Stimulated activated CD8-positive, alpha-beta memory T cell treated with anti-CD3 and anti-CD28 coated beads, Interleukin-4, amount 100 ng/mL, for 24 hours (primary cell): Measurements from ENCODE around the gene NOD1.
"Not testable (repeated sequence)": the region's sequence is repeated elsewhere in the genome, so short reads cannot be mapped to it uniquely, and the experiment has no call there.

Source experiments
- DNase-seq: peaks from one replicate; pipeline ENCODE4 v3.0.0-alpha.2; 2020; ENCODE audit warnings: low read depth

Gene NOD1

DNA sequence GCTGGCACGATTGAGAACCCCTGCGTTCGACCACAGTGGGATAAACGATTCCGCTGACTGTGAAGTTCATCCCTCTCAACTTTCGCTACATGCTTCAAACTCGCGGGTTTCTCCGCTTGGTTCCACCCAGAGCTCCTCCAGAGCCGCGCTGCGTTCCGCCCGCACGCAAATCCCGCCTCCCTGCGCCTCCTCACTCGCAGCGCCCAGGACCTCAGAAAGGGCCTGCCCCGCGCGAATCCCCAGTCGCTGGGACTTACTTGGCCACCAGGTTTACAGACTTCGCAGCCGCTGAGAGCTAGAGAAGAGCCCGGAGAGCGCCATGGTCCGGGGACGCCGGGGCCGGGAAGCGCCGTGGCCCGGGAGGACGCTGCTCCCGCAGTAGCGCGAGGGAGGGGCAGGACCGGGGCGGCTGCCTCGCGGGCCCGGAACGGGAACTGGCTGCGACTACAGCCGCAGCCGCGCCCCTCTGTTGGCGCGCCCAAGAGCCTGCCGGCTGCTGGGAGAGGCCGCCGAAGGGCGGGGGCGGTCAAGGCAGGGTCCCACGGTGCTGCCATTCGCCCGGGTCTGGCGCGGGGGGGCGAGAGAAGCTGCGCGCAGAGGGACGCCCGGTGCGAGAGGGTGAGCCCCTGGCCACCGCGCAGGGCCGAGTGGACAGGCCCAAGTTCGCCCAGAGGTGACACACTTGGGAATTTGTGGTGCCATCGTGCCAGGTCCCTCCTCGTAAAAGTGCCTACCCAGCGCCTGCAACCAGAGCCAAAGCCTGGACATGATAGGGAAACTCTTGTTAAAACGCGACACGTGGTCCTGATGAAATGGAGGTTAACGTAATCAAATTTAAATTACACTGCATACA, at the start of gene NOD1:
Gene NOD1, minus strand, starts transcription at position 436 of the 853 bp plus-strand sequence. CDS start 21,863 bp downstream, outside the sequence.
- DNase-seq, result peak; percentile 55

DNA sequence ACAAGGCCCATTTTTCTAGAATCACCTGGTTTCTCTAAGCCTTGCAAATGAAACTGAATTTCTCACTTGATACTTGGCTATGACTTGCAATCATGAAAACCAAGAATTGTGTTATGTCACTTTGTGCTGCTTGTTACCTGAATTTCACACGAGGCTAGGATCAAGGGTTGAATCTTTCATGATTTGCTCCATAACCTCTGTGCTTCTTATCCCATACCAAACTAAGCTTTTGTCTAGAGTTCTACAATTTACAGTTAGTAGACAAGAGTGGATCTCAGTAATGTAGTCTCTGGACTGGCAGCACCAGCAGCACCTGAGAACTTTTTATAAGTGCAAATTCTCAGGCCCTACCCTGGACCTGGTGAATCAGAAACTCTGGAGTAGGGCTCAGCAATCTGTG, 48.7 kb upstream of the NOD1 start:
- DNase-seq, result not testable (repeated sequence)

DNA sequence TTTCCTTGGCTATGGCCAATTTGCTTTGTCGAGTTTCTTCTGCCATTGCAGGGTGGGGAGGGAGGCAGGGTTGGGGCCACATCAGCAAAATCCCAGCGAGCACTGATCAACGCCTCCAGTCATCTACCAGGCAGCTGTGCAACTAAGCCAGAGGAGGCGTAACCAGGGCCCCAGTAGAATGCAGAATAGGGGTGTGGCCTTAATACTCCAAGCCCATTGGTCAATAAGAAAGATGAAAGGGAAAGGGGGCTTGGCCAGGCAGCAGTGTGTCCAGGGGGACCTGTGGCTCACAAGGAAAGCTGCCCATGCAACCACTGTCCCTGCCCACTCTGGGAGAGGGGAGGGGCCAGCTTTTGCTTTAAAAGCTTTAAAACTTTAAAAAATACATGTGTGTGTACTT, 47.6 kb upstream of the NOD1 start:
- no peak for DNase-seq

GRCh38 chr7:30525429-30525828, 46.8 kb upstream of the NOD1 start:
- no peak for DNase-seq

DNA sequence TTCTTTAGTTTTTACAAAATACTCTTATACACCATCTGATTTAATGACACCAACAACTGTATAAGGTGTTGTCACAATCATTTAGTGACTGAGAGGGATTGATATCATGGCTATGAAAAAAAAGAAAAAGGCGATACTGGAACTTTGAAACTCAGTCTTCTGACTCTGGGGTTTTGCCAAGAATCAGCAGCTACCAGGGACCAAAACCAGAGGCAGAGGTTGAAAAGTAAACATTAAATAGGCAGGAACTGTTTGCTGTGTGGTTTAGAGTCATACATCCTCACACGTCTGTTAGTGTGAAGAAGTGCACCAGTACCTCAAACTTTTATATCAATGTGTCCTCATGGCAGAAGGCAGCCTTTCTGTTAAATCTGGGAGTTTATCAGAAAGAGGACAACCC, 46.0 kb upstream of the NOD1 start:
- no peak for DNase-seq

DNA sequence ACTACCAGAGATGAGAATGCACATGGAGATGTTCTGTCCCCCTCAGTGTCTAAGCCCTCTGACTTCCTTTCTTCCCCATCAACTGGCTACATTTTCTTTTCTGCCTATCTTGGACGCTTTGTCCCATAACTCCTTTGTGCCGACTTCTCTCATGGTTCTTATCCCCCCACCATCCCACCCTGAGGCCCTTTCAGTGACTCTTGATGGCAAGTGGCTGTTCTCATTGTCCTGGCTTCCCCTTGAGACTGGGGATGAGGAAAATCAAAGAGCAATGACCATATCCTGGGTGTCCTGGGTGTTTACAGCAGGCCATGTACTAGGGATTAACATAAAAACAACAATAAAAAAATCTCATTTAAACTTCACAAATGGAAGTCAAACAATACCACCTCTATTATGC, 44.9 kb upstream of the NOD1 start:
- DNase-seq, result no peak

DNA sequence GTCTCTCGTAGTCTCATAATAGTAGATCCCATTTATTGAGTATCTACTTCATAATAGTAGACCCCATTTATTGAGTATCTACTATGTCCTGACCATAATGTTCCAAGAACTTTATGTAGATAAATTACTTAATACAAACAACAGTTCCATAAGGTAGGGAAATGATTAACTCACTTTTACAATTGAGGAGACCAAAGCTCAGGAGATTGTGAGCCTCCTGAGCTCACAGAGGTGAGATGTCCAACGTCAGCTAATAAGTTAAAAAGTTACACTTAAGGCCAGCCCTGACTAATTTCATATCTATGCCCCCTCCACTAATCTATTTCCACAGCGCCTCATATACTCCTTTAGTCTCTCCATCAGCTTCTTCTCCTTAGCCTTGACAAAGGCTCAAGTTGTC, 43.6 kb upstream of the NOD1 start:
- DNase-seq, result no peak

- DNase-seq, result no peak
Observed at GRCh38 chr7:30521532-30521931, 42.9 kb upstream of the NOD1 start.

DNA sequence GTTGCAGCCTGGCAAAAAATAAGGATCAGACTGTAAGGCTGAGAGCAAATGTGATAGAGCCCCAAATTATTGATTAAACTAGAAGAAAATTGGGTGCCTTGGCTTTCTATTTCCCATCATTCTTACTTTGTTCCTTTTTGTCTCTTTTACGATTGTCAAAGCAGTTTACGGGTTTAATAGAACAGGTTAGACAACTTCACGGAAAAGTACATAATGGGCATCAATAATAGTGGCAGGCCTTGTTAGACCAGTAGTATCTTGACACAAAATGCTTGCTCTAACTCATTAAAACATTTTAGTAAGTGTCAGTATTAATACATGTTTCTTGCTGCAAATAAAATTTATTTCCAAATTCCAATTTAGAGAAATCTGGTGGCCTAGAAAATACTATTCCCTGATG, 40.5 kb upstream of the NOD1 start:
- no peak for DNase-seq

- no peak for DNase-seq
Observed at GRCh38 chr7:30515761-30516160, 37.2 kb upstream of the NOD1 start.

DNA sequence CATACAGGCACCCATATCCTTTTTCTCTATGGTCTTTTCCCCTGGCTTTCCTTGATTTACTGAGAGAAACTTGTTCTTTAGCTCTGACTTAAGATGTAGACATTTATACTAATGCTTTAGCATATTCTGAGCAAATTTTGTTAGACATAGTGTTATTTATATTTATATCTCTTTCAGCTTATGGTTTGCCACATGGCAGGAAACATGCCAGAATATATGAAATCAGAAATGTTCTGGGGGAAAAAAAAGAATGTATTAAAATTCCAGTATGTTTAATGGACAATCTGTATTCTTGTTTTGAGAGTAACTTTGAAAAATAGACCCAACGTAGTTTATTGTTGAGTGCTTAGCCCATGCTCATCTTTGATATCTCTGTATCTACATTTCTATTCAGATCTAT, 36.2 kb upstream of the NOD1 start:
- no peak for DNase-seq

DNA sequence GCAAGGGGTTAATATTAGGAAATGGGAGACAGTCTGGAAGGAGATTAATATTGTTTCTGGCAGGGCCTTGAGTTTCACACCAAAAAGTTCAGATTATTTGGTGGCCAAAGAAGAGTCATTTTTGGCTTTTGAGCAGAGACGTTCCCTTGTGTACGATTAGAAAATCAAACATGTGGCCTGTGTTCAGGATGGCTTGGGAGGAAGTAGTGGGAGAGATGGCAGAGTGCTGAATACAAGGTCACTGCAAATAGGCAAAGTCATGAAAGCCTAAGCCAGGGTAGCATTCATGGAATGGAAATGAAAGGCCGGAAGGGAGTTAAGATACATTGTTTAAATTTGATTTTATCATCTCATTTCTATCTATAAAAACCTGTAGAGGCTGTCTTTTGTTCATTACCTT, 35.6 kb upstream of the NOD1 start:
- DNase-seq, result no peak

DNA sequence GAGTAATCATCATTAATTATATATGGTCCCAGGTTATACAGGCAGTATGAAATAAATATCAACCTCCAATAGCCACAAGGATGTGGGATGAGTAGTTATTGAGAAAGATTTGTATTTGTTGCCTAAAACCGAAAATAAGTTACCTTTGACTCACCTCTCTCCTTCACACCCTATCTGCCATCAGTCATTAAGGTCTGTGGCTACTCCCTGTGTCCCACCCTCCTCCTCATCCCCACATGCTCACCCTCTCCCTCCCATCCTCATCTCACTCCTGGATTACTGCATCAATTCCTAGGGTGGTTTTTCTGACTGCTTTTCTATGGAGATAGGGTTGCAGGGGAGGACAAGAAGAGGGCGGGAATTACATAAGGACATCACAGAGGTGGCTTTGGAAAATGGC, 35.2 kb upstream of the NOD1 start:
- DNase-seq, result no peak

- DNase-seq, result no peak
Observed at GRCh38 chr7:30511973-30512662, 33.5 kb upstream of the NOD1 start.

GRCh38 chr7:30511494-30511893, 32.9 kb upstream of the NOD1 start:
- DNase-seq, result no peak

GRCh38 chr7:30510124-30511075, 31.8 kb upstream of the NOD1 start:
- no peak for DNase-seq

- not testable (repeated sequence) for DNase-seq
Observed at GRCh38 chr7:30509171-30509857, 30.7 kb upstream of the NOD1 start.

DNA sequence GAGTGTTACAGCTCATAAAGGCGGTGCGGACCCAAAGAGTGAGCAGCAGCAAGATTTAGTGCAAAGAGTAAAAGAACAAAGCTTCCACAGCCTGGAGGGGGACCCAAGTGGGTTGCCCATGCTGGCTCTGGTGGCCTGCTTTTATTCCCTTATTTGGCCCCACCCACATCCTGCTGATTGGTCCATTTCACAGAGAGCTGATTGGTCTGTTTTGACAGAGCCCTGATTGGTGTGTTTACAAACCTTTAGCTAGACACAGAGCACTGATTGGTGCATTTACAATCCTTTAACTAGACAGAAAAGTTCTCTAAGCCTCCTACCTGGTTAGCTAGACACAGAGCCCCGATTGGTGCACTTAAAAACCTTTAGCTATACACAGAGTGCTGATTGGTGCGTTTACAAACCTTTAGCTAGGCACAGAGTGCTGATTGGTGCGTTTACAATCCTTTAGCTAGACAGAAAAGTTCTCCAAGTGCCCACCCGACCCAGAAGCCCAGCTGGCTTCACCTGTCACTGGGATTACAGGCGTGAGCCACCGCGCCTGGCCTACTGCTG, 28.8 kb upstream of the NOD1 start:
- DNase-seq, result not testable (repeated sequence)

DNA sequence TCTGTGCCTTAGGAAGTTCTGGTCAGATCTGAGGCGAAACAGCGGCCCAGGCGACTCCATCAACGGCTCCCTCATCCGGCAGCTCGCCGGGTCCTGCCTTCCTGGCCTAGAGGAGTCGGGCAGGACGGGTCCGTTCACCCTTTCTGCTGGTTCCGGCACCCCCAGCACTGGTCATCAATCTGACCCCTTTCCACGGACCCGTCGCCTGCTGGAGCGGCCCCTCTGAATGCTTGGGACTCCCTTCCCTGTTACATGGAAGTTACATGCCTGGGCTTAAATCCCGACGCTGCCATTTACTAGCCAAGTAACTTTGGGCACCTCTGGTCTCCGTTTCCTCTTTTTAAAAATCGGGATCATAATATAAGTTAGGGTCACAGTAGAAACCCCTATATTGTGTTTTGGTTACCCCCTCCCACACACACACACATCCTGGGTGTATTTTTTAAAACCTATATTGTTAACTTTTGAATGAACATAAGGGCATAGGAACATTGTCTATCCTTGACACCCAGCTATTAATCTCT, 26.7 kb upstream of the NOD1 start:
- DNase-seq, result no peak

GRCh38 chr7:30504301-30505173, 26.0 kb upstream of the NOD1 start, which contains the start of gene GGCT:
Gene GGCT, minus strand, starts transcription at chr7:30504829. Its CDS starts 120 bp downstream, at chr7:30504709.
- peak; percentile 92 for DNase-seq
